ENCODE measurements around the gene ATXN8OS. TPM values are rescaled to one million over a fixed set of nuclear protein-coding genes. Genes with fewer than 3 reads are reported as not detected.

The ATXN8OS gene
- total RNA-seq, 1 experiment from 2014 or later, result not detected

DNA sequence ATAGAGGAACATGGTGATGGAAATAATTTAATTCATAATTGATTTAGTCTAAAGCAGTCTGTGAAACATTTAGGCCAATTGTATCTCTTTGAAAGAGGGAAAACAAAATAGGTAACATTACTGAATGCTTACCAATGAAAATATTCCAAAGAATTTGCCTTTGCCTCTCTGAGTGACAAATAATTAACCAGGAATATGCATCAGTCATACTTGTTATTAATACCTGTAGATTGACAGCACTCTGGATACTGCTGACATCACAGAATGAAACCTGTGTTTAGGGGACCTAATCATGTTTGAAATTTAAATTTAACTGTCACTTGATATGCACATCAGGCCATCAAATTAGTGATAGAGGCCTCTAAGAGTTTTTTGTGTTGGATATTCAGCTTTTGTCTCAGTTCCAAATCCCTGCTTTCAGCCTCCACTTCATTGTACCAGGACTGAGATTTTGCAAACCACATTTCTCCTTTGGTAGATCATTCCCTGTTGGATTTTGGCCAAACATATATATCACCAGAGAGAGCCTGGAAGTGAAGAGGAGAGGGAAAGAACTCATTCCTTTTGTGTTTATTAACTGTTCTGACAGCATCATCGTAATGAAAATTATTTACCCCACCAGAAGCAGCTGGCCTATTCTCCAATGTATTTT is 65.4 kb downstream of the ATXN8OS start:
- H3K79me1 ChIP-seq (ENCODE audit: insufficient read depth, low read depth, low read length, poor library complexity, severe bottlenecking), result no peaks in the 10 kb centered on the region
- H3K4me2 ChIP-seq (ENCODE audit: insufficient read depth, insufficient read length, low read length), result no peak overlapping the region
- no CpG with 5 or more reads among the region's 1 CpG for WGBS (ENCODE audit: extremely low coverage, insufficient read length, low lambda C conversion rate)

More for the DNA sequence above, 65.4 kb downstream of the ATXN8OS start:
- no peaks in the 10 kb centered on the region for H3K23me2 ChIP-seq (ENCODE audit: insufficient read length, low read depth, low read length, poor library complexity, severe bottlenecking)
- no peaks in the 10 kb centered on the region; a peak in 1 of 7 replicates for H3K36me3 Mint-ChIP-seq (ENCODE audit: insufficient read depth in 1 of 3, low read depth in 3 of 3)
- H3K4ac ChIP-seq (ENCODE audit: low read depth, low read length), result no peak overlapping the region
- no peak overlapping the region for H4K5ac ChIP-seq (ENCODE audit: insufficient read length, low read depth, low read length)
- H3K18ac ChIP-seq (ENCODE audit: insufficient read length, low read depth, low read length), result no peak overlapping the region
- no peaks in the 10 kb centered on the region for H3K27me3 Mint-ChIP-seq (ENCODE audit: low read depth)
- peak overlapping the region in 1 of 3 experiments; percentile 23; a peak in 1 of 7 replicates for H3K27ac Mint-ChIP-seq
- no peak overlapping the region for H3K14ac ChIP-seq (ENCODE audit: insufficient read depth, low read length)
- peaks cover 7 to 9% of the 10 kb centered on the region in 2 experiments; a peak in 2 of 4 replicates for H3K4me1 Mint-ChIP-seq
- H2BK15ac ChIP-seq (ENCODE audit: low read depth, low read length), result no peak overlapping the region
- no peak overlapping the region for H3K56ac ChIP-seq (ENCODE audit: insufficient read length, low read depth, low read length)
- H3T11ph ChIP-seq (ENCODE audit: low read length), result no peak overlapping the region
- H2BK20ac ChIP-seq (ENCODE audit: low read depth, low read length, poor library complexity, severe bottlenecking), result no peak overlapping the region
- no peak overlapping the region for H2BK120ac ChIP-seq (ENCODE audit: low read depth, low read length, poor library complexity, severe bottlenecking)
- no peaks in the 10 kb centered on the region; the same call in 1 of the 2 replicates for H3K4me1 ChIP-seq (ENCODE audit: insufficient read depth, low read length)
- TF ChIP-seq, protein P1, sequence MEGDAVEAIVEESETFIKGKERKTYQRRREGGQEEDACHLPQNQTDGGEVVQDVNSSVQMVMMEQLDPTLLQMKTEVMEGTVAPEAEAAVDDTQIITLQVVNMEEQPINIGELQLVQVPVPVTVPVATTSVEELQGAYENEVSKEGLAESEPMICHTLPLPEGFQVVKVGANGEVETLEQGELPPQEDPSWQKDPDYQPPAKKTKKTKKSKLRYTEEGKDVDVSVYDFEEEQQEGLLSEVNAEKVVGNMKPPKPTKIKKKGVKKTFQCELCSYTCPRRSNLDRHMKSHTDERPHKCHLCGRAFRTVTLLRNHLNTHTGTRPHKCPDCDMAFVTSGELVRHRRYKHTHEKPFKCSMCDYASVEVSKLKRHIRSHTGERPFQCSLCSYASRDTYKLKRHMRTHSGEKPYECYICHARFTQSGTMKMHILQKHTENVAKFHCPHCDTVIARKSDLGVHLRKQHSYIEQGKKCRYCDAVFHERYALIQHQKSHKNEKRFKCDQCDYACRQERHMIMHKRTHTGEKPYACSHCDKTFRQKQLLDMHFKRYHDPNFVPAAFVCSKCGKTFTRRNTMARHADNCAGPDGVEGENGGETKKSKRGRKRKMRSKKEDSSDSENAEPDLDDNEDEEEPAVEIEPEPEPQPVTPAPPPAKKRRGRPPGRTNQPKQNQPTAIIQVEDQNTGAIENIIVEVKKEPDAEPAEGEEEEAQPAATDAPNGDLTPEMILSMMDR (conservative IDR thresholded peaks at IDR 0.05), result no peak
- H2BK12ac ChIP-seq (ENCODE audit: insufficient read length, low read depth, low read length), result no peak overlapping the region
- H3K27ac ChIP-seq (ENCODE audit: insufficient read length, low read depth, low read length), result no peak overlapping the region
- no peaks in the 10 kb centered on the region for H3K79me2 ChIP-seq (ENCODE audit: insufficient read depth, low read length)
- H2AK5ac ChIP-seq (ENCODE audit: insufficient read length, low read length), result no peak overlapping the region
- H4K8ac ChIP-seq (replicated peaks; ENCODE audit: insufficient read length, low read depth, low read length), result no peak overlapping the region
- no peak overlapping the region for H2BK5ac ChIP-seq (ENCODE audit: insufficient read length, low read length)
- no peaks in the 10 kb centered on the region for H3K27me3 ChIP-seq (ENCODE audit: insufficient read depth, low read length)
- H3K9me3 Mint-ChIP-seq, result no peaks in the 10 kb centered on the region
- no peak overlapping the region for H2AFZ ChIP-seq (ENCODE audit: low read length)
- H4K20me1 ChIP-seq (ENCODE audit: control insufficient read depth, insufficient read depth, insufficient read length), result no peaks in the 10 kb centered on the region
- DNase-seq, result no peak
- no peaks in the 10 kb centered on the region for H3K9me3 ChIP-seq (ENCODE audit: control insufficient read depth, low read depth, low read length)
- no peak overlapping the region for H3K4me3 Mint-ChIP-seq
- no peak overlapping the region for H4K91ac ChIP-seq (ENCODE audit: insufficient read length, low read depth, low read length)
- H3K9ac ChIP-seq (ENCODE audit: extremely low read depth, insufficient read length, low read length), result no peak overlapping the region
- no peak overlapping the region for H3K23ac ChIP-seq (ENCODE audit: insufficient read length, low read depth, low read length)
